ENCODE data around the gene ZNF219. TPM values are rescaled to one million over a fixed set of nuclear protein-coding genes. Genes with fewer than 3 reads are reported as not detected.

The ZNF219 gene
- total and polyA plus RNA-seq, 2 of the 13 experiments (the other 11 are each of a cell fraction or from before 2014, with no cell fraction given) = 34.5 to 36.6 TPM

DNA sequence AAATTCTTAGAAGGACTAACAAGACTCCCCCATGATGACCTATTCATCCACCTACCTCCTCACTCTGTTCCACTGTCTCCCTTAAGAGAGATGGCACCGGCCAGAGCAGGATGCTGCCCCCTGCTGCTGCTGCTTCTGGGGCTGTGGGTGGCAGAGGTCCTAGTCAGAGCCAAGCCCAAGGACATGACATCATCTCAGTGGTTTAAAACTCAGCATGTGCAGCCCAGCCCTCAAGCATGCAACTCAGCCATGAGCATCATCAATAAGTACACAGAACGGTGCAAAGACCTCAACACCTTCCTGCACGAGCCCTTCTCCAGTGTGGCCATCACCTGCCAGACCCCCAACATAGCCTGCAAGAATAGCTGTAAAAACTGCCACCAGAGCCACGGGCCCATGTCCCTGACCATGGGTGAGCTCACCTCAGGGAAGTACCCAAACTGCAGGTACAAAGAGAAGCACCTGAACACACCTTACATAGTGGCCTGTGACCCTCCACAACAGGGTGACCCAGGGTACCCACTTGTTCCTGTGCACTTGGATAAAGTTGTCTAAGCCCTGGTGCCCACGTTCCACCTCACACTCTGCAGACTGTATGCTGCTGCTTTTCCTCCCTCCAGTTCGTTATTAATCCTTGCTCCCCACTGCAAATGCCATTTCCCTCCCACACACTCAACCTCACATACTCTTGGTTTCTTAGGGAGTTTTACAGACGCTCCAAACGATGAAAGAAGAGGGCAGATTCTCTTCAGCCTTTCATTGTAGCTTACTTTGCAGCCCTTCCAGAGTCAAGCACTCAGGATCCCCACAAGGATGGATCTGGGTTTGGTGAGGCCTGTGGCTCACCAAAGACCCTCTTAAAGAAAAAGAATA lies 40.4 kb downstream of the ZNF219 start, which contains the start of gene RNASE8 (continued):
- TF ChIP-seq TEAD3 (CRISPR knock-in tag; optimal IDR thresholded peaks at IDR 0.05; ENCODE audit: borderline replicate concordance) = no peak
- TF ChIP-seq, protein P1, sequence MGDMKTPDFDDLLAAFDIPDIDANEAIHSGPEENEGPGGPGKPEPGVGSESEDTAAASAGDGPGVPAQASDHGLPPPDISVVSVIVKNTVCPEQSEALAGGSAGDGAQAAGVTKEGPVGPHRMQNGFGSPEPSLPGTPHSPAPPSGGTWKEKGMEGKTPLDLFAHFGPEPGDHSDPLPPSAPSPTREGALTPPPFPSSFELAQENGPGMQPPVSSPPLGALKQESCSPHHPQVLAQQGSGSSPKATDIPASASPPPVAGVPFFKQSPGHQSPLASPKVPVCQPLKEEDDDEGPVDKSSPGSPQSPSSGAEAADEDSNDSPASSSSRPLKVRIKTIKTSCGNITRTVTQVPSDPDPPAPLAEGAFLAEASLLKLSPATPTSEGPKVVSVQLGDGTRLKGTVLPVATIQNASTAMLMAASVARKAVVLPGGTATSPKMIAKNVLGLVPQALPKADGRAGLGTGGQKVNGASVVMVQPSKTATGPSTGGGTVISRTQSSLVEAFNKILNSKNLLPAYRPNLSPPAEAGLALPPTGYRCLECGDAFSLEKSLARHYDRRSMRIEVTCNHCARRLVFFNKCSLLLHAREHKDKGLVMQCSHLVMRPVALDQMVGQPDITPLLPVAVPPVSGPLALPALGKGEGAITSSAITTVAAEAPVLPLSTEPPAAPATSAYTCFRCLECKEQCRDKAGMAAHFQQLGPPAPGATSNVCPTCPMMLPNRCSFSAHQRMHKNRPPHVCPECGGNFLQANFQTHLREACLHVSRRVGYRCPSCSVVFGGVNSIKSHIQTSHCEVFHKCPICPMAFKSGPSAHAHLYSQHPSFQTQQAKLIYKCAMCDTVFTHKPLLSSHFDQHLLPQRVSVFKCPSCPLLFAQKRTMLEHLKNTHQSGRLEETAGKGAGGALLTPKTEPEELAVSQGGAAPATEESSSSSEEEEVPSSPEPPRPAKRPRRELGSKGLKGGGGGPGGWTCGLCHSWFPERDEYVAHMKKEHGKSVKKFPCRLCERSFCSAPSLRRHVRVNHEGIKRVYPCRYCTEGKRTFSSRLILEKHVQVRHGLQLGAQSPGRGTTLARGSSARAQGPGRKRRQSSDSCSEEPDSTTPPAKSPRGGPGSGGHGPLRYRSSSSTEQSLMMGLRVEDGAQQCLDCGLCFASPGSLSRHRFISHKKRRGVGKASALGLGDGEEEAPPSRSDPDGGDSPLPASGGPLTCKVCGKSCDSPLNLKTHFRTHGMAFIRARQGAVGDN (CRISPR knock-in tag; IDR thresholded peaks at IDR 0.05) = peak; percentile 95
- TF ChIP-seq ERF (CRISPR knock-in tag; IDR thresholded peaks at IDR 0.05) = peak; percentile 58; the same call in 1 of the 2 replicates
- TF ChIP-seq, protein P2, sequence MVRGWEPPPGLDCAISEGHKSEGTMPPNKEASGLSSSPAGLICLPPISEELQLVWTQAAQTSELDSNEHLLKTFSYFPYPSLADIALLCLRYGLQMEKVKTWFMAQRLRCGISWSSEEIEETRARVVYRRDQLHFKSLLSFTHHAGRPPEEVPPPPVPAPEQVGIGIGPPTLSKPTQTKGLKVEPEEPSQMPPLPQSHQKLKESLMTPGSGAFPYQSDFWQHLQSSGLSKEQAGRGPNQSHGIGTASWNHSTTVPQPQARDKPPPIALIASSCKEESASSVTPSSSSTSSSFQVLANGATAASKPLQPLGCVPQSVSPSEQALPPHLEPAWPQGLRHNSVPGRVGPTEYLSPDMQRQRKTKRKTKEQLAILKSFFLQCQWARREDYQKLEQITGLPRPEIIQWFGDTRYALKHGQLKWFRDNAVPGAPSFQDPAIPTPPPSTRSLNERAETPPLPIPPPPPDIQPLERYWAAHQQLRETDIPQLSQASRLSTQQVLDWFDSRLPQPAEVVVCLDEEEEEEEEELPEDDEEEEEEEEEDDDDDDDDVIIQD (CRISPR knock-in tag; IDR thresholded peaks at IDR 0.05; ENCODE audit: low read depth) = no peak
- TF ChIP-seq SP2 (CRISPR knock-in tag; IDR thresholded peaks at IDR 0.05) = no peak
- no peak for TF ChIP-seq PRPF4 (IDR thresholded peaks at IDR 0.05; ENCODE audit: low read depth, low read length, poor library complexity, severe bottlenecking)
- TF ChIP-seq SAP130 (CRISPR knock-in tag; IDR thresholded peaks at IDR 0.05; ENCODE audit: low read depth) = peak; percentile 19; the same call in 1 of the 2 replicates
- peak; percentile 46; the same call in 1 of the 2 replicates for TF ChIP-seq MEF2D (CRISPR knock-in tag; IDR thresholded peaks at IDR 0.05)
- no peak for TF ChIP-seq ZNF124 (CRISPR knock-in tag; IDR thresholded peaks at IDR 0.05)
- peak; percentile 70 for TF ChIP-seq HIVEP1 (CRISPR knock-in tag; IDR thresholded peaks at IDR 0.05)
- TF ChIP-seq, protein P3, sequence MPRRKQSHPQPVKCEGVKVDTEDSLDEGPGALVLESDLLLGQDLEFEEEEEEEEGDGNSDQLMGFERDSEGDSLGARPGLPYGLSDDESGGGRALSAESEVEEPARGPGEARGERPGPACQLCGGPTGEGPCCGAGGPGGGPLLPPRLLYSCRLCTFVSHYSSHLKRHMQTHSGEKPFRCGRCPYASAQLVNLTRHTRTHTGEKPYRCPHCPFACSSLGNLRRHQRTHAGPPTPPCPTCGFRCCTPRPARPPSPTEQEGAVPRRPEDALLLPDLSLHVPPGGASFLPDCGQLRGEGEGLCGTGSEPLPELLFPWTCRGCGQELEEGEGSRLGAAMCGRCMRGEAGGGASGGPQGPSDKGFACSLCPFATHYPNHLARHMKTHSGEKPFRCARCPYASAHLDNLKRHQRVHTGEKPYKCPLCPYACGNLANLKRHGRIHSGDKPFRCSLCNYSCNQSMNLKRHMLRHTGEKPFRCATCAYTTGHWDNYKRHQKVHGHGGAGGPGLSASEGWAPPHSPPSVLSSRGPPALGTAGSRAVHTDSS (CRISPR knock-in tag; conservative IDR thresholded peaks at IDR 0.05) = no peak
- peak; percentile 60 for TF ChIP-seq ATF7 (IDR thresholded peaks at IDR 0.05)
- TF ChIP-seq ATF7 (CRISPR knock-in tag; IDR thresholded peaks at IDR 0.05) = 0 out of 2 replicates have a peak, but pooled peaks have one; percentile 36
- TF ChIP-seq SALL1 (CRISPR knock-in tag; IDR thresholded peaks at IDR 0.05) = peak; percentile 71
- 0 out of 2 replicates have a peak, but pooled peaks have one; percentile 2 for TF ChIP-seq ZNF205 (CRISPR knock-in tag; IDR thresholded peaks at IDR 0.05)
- TF ChIP-seq PAWR (CRISPR knock-in tag; IDR thresholded peaks at IDR 0.05; ENCODE audit: borderline replicate concordance) = no peak
- no peak for TF ChIP-seq ZBTB3 (CRISPR knock-in tag; IDR thresholded peaks at IDR 0.05; ENCODE audit: borderline replicate concordance, low read depth)
- no peak for TF ChIP-seq MATR3 (CRISPR knock-in tag; IDR thresholded peaks at IDR 0.05)
- TF ChIP-seq ZNF136 (CRISPR knock-in tag; IDR thresholded peaks at IDR 0.05; ENCODE audit: low read depth) = no peak
- TF ChIP-seq ZNF225 (CRISPR knock-in tag; IDR thresholded peaks at IDR 0.05) = no peak

Data from HepG2 (cell line).